GM12864 (cell line): Measurements from ENCODE around the gene APC.
A peak's percentile ranks its signal among the peaks of the same experiment; 100 is the strongest.

ENCODE experiments used
- DNase-seq: peaks from one replicate; pipeline ENCODE4 v3.0.0-alpha.2; 2011; ENCODE audit warnings: low read depth
- H3K4me3 ChIP-seq: 2 replicates; pipeline ENCODE4 v1.5.1; 2011; ENCODE audit warnings: mild to moderate bottlenecking, low read depth, low read length, control low read depth
- CTCF ChIP-seq: IDR thresholded peaks from 2 replicates; pipeline ENCODE4 v1.5.1; 2011; ENCODE audit warnings: low read depth, mild to moderate bottlenecking, moderate library complexity, low read length, control low read depth, inconsistent platforms; ENCODE audit errors: missing control alignments

APC gene

GRCh38 chr5:112737463-112738190 is at the start of gene APC:
TSS of gene APC (plus strand) at chr5:112737885. CDS start at chr5:112754891, 17,006 bp downstream.
- H3K4me3 ChIP-seq: peak within 1 kb of the TSS; percentile 80
- TF ChIP-seq CTCF: no peak
- peak; percentile 60 for DNase-seq

- TF ChIP-seq CTCF: no peak
- DNase-seq: no peak
- H3K4me3 ChIP-seq: no peak overlapping the region
Observed at GRCh38 chr5:112689155-112689909, 48.4 kb upstream of the APC start.

- H3K4me3 ChIP-seq: no peak overlapping the region
- no peak for TF ChIP-seq CTCF
- DNase-seq: no peak
Observed at GRCh38 chr5:112690605-112691338, 46.9 kb upstream of the APC start.

- DNase-seq: no peak
- H3K4me3 ChIP-seq: no peak overlapping the region
- no peak for TF ChIP-seq CTCF
Observed at GRCh38 chr5:112691339-112691680, 46.4 kb upstream of the APC start.

GRCh38 chr5:112691758-112692157 is 45.9 kb upstream of the APC start:
- TF ChIP-seq CTCF: peak; percentile 37
- DNase-seq: no peak
- no peak overlapping the region for H3K4me3 ChIP-seq

- H3K4me3 ChIP-seq: no peak overlapping the region
- DNase-seq: peak; percentile 15
- no peak for TF ChIP-seq CTCF
Observed at GRCh38 chr5:112692472-112692871, 45.2 kb upstream of the APC start.
